Measurements from ENCODE around the gene FAM162A. TPM values are rescaled to one million over a fixed set of nuclear protein-coding genes. Genes with fewer than 3 reads are reported as not detected.

Gene FAM162A
- total and polyA plus RNA-seq, 9 of the 15 experiments (the other 6 are each of a cell fraction or from before 2014, with no cell fraction given) = 37.5 to 211 (median 101) TPM

DNA sequence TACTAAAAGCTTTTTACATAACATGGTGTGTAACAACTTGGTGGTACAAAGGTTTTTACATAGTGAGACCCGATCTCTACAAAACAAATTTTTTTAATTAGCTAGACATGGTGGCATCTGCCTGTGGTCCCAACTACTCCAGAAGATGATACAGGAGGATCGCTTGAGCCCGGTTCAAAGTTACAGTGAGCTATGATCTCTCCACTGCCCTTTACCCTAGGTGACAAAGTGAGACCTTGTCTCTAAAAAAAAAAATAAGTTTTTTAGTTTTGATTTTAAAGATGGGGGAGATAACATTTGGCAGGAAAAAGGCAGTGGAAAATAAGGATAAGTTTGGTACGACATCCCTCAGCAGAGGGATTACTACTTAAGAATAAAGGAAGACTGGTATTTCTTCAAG, 5.9 kb downstream of the FAM162A start:
- intact Hi-C loops (cut with micrococcal nuclease) (loop anchor here (5.0 kb wide), 1 partner anchor 172 kb away; the partner anchor contains the start of genes DTX3L and PARP9), in situ Hi-C loops (cut with MboI) (loop anchor here (10.0 kb wide), 1 partner anchor 295 kb away; the partner anchor contains the start of gene PARP14)
- ATAC-seq = no peak
- Histone ChIP-seq H3K36me3 (ENCODE audit: control insufficient read depth, insufficient read depth, low read length) (peaks cover 44% of the 10 kb centered on the region), H3K4me2 (ENCODE audit: insufficient read depth, low read length) (peak overlapping the region; percentile 32; the same call in 1 of the 2 replicates), H4K20me1 (replicated peaks; ENCODE audit: control insufficient read depth, insufficient read depth, low read length) (0 out of 2 replicates have a peak, but pooled peaks cover 5% of the 10 kb centered on the region), H2AFZ (ENCODE audit: low read depth, low read length) (no peak overlapping the region), H3K79me2 (ENCODE audit: control insufficient read depth, insufficient read depth, low read length) (peaks cover 77% of the 10 kb centered on the region), H3K27me3 (ENCODE audit: control insufficient read depth in 2 of 2, insufficient read depth in 2 of 2, low read length in 2 of 2) (no peaks in the 10 kb centered on the region), H3K4me3 (no peak overlapping the region), H3K27ac (ENCODE audit: extremely low read depth, low read depth, low read length) (no peak overlapping the region), H3K9me3 (replicated peaks; ENCODE audit: control insufficient read depth, insufficient read depth, low read depth, low read length) (no peaks in the 10 kb centered on the region), H3K4me1 (replicated peaks in 1 of 2; ENCODE audit: control insufficient read depth in 2 of 2, insufficient read depth in 2 of 2, low read length in 2 of 2) (peaks cover 0 to 6% of the 10 kb centered on the region in 2 experiments; a peak in 2 of 5 replicates), H3K9ac (ENCODE audit: insufficient read depth in 1 of 2, low read depth in 2 of 2, low read length in 2 of 2) (no peak overlapping the region), H3K9me1 (ENCODE audit: control insufficient read depth, insufficient read depth, low read length) (no peaks in the 10 kb centered on the region)
- DNase-seq (ENCODE audit: extremely low read depth in 1 of 4, low spot score in 3 of 4) = no peak
- TF ChIP-seq ZNF133 (CRISPR knock-in tag; IDR thresholded peaks at IDR 0.05) = no peak
- no peak for TF ChIP-seq TARDBP (IDR thresholded peaks at IDR 0.05)
- TF ChIP-seq SUPT5H (IDR thresholded peaks at IDR 0.05) = no peak
- TF ChIP-seq ZBTB7A (IDR thresholded peaks at IDR 0.05; ENCODE audit: borderline replicate concordance, control insufficient read depth, low read depth, low read length) = no peak
- TF ChIP-seq PURB (CRISPR knock-in tag; IDR thresholded peaks at IDR 0.05; ENCODE audit: low read depth) = no peak
- no peak for TF ChIP-seq CEBPG (CRISPR knock-in tag; IDR thresholded peaks at IDR 0.05)
- TF ChIP-seq CEBPG (tag; conservative IDR thresholded peaks at IDR 0.05 in 1 of 2, IDR thresholded peaks at IDR 0.05 in 1 of 2) = no peak
- TF ChIP-seq, protein P1, sequence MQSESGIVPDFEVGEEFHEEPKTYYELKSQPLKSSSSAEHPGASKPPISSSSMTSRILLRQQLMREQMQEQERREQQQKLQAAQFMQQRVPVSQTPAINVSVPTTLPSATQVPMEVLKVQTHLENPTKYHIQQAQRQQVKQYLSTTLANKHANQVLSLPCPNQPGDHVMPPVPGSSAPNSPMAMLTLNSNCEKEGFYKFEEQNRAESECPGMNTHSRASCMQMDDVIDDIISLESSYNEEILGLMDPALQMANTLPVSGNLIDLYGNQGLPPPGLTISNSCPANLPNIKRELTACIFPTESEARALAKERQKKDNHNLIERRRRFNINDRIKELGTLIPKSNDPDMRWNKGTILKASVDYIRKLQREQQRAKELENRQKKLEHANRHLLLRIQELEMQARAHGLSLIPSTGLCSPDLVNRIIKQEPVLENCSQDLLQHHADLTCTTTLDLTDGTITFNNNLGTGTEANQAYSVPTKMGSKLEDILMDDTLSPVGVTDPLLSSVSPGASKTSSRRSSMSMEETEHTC (IDR thresholded peaks at IDR 0.05) = no peak
- no peak for TF ChIP-seq SIN3B (IDR thresholded peaks at IDR 0.05; ENCODE audit: low read depth)
- no peak for TF ChIP-seq PML (IDR thresholded peaks at IDR 0.05; ENCODE audit: low read length)
- FAIRE-seq = no peak
- POLR2A ChIA-PET = interaction anchor here (0.7 kb wide), 1 partner anchor 236 kb away, joined by 3 read pairs; no protein-coding TSS in a partner anchor
- WGBS (ENCODE audit: insufficient coverage, low coverage, missing lambda C conversion rate) = 84% methylated on average over 4 of the region's 4 CpGs
- CTCF ChIA-PET (ENCODE audit: low intra/inter-chr PET ratio) = no interaction called here
- BruUV-seq (replicated peaks) = no TSS peak

Measured in K562 (cell line).